ENCODE results near the gene MYL11.
A peak's percentile ranks its signal among the peaks of the same experiment; 100 is the strongest.

Gene MYL11

GRCh38 chr16:30397056-30397455, 22.5 kb downstream of the MYL11 start:
- DNase-seq: no peak

DNA sequence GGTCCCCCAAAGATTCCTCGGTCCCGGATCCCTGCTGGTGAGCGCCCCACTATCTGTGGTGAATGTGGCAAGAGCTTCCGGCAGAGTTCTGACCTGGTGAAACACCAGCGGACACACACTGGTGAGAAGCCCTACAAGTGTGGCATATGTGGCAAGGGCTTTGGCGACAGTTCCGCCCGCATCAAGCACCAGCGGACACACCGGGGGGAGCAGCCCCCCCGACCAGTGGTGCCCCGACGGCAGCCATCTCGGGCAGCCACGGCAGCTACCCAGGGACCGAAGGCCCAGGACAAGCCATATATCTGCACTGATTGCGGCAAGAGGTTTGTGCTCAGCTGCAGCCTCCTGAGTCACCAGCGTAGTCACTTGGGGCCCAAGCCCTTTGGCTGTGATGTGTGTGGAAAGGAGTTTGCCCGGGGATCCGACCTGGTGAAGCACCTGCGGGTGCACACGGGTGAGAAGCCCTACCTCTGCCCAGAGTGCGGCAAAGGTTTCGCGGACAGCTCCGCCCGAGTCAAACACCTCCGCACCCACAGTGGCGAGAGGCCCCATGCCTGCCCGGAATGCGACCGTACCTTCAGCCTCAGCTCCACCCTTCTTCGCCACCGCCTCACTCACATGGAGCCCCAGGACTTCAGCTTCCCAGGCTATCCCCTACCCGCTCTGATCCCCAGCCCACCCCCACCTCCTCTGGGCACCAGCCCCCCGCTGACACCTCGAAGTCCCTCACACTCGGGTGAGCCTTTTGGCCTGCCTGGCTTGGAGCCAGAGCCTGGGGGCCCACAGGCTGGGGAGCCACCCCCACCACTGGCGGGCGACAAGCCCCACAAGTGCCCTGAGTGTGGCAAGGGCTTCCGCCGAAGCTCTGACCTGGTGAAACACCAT, 23.4 kb downstream of the MYL11 start:
- no peak for DNase-seq

- no peak for DNase-seq
Observed at GRCh38 chr16:30398661-30399434, 24.2 kb downstream of the MYL11 start.

DNA sequence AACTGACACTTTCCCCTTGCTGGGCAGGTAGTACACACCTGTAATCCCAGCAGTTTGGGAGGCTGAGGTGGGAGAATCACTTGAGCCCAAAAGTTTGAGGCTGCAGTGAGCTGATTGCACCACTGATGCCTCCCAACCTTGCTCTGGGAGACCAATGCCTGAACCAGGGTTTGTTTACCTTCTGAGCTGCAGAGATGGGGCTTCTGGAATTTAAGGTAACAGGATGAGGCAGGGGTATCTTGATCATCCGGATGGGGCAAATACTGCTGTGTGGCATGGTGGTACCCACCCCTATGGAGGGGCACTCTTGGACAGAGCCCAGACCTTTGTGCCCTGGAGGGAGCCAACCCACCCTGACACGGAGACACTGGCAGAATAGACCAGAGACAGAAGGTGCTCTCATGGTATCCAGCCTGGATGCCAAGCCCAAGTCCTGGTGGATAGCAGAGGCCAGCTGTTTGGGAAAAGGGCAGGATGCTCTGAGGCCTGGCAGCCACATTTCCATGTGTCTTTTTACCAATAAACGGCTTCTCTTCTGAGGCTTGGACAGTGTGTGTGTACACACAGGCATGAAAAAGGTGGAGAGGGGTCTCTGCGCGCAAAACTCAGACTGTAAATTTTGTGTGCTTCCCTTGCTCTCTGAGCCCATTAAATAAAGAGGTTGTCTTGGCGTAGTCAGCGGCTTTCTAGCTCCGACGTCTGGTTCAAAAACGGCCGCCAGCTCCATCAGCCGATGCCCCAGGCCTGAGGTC, 25.0 kb downstream of the MYL11 start:
- no peak for DNase-seq

- no peak for DNase-seq
Observed at GRCh38 chr16:30401768-30402425, 27.3 kb downstream of the MYL11 start.

GRCh38 chr16:30406795-30407101, 32.1 kb downstream of the MYL11 start:
- DNase-seq: no peak

DNA sequence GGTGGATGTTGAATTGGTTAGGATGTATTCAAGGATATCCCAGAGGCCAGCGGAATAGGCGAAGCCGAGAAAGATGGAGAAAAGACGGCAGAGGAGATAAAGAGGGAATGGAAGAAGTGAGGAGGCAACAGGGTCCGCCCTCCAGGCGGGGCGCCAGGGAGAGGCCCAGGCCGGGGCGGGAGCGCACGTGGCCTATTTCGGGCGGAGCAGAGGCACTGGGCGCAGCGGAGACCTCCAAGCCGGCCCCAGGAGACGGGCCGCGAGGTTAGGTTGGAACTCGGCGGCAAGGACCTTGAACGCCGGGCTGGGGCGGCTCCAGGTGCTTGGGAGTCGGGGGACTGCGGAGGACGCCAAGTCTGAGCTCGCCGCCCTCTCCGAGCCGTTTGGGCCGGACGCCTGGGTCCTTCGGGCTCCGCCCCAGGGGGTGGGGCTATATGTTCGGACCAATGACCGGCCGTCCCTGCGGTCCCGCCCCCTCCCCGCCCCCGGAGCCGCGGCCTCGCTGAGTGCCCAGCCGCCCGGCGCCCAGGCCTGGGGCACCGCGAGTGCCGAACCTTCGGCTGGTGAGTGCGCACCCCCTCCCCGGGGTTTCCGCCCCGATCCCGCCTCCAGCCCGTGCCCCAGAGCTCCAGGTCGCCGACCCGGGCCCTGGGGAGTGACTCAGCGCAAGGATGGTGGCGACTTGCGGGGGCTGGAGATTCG, 32.7 kb downstream of the MYL11 start, which contains the start of gene ZNF771:
Gene ZNF771, plus strand, starts transcription at position 505 of the 702 bp plus-strand sequence. CDS start 448 bp downstream, outside the sequence.
- peak; percentile 71 for DNase-seq

DNA sequence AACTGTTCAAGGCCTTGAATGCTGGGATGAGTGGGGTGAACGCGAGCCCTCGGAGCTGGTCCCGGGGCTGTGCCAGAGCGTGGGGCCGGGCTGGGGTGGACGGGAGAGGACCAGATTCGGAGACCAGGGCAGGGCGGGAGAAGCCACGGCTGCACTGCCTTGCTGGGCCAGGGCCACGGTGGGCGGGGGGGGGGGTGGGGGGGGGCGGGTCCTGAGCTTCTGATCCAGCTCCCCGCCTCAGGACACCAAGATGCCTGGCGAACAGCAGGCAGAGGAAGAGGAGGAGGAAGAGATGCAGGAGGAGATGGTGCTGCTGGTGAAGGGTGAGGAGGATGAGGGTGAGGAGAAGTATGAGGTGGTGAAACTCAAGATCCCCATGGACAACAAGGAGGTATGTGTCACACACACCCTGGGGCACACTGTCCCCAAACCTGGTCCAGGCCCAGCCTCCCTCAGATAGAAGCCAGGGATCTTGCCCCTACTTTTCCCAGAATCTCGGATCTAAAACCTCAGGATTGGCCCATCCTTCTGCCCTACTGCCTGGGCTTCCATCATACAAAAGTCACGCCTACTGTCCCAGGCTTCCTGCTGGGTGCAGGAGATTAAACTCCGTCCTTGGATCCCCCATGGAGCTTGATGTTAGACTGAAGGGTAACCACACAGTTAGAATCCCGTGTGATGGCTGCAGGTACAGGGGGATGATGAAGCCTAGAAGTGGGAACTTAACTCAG, 33.4 kb downstream of the MYL11 start:
- no peak for DNase-seq

GRCh38 chr16:30409125-30410060, 34.8 kb downstream of the MYL11 start:
- DNase-seq: peak; percentile 85

DNA sequence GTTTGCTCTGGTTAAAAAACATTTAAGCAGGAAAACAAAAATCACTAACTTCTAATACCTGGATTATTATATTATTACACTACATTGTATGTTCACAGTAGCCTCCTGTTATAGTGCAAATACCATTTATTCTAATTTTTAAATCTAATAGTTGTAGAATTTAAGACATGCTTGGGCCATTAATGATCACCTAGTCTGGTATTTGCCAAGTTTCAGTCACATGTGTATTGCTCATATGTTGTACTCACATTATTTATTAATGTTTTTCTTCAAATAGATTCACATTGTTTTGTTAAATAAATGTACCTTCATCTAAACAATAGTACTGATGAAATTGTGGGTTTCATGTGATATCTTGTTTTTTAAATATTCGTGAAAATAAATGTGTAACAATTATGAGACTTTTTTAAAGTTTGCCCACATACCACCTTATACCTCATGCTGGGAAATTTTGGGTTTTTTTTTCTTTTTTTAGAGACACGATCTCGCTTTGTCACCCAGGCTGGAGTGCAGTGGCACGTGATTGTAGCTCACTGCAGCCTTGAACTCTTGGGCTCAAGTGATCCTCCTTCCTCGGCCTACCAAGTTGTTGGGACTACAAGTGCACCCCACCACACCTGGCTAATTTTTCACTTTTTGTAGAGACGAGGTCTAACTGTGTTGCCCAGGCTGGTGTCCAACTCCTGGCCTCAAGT, 38.7 kb downstream of the MYL11 start:
- DNase-seq: no peak

DNA sequence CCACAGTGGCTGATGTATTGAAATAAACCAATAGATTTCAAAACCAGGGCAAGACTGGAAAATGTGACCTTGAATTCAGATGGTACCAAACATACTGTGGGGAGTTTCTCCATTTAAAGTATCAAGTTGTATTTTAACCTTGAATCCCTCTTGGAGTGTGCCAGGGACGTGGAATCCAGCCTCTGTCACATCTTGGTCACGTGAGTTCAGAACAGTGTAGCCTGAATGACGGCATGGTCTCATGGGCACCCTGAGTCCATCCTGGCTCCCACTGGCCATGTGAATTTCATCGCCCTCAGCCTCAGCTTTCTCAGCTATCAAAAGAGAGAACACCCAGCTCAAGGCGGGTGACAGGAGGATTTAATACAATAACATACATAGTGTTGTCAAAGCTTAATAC, 39.6 kb downstream of the MYL11 start:
- DNase-seq: no peak

DNA sequence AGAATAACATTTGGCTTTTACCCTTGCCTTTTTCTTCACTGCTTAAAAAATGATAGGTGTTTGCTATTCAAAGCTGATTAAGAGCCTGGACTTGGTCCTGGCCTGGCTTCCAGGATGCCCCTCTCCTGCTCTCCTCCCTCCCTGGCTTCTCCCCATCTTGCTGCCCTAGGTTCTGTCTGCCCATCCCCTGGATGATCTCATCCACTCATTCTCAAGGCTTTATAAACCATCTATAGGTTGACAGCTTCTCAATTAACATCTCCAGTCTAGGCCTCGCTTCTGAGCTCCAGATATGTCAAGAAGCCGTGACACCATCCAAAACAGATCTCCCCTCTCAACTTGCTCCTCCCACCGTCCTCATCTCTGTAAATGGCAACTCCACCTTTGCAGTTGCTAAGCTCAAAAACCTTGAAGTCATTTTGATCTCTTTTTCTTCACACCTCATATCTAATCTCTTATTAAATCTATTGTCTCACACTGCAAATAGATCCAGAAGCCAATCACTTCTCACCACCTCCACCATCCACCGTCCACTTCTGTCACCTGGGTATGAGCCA, 41.5 kb downstream of the MYL11 start:
- DNase-seq: no peak

GRCh38 chr16:30416624-30417528, 42.3 kb downstream of the MYL11 start:
- no peak for DNase-seq

DNA sequence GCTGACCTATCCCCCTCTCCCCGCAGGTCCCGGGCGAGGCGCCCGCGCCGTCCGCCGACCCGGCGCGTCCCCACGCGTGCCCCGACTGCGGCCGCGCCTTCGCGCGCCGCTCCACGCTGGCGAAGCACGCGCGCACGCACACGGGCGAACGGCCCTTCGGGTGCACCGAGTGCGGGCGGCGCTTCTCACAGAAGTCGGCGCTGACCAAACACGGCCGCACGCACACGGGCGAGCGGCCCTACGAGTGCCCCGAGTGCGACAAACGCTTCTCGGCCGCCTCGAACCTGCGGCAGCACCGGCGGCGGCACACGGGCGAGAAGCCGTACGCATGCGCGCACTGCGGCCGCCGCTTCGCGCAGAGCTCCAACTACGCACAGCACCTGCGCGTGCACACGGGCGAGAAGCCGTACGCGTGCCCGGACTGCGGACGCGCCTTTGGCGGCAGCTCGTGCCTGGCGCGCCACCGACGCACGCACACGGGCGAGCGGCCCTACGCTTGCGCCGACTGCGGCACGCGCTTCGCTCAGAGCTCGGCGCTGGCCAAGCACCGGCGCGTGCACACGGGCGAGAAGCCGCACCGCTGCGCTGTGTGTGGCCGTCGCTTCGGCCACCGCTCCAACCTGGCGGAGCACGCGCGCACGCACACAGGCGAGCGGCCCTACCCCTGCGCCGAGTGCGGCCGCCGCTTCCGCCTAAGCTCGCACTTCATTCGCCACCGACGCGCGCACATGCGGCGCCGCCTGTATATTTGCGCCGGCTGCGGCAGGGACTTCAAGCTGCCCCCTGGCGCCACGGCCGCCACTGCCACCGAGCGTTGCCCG, 43.1 kb downstream of the MYL11 start:
- DNase-seq: peak; percentile 89

GRCh38 chr16:30418350-30419181, 44.0 kb downstream of the MYL11 start:
- DNase-seq: no peak

DNA sequence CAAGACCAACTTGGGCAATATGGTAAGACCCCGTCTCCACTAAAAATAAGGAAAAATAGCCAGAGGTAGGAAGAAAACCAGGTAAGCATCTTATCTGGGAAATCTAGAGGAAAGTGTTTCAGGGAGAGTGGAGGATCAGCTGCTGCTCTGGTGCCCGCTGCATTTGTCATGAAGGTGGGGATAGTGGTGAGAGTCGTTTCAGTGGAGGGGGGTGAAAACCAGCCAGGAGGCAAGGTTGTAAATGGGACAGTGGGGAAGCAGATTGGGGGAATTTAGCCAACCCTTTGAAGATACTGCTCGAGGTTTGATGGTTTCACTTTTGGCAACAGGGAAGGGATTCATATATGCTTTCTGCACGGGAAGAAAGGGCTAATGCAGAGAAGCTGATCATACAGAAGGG, 46.4 kb downstream of the MYL11 start:
- no peak for DNase-seq

Data from central memory CD4-positive, alpha-beta T cell (primary cell).